NCI-H2227 (cell line): ENCODE measurements around the gene MAMDC2.
A peak's percentile ranks its signal among the peaks of the same experiment; 100 is the strongest.
"Not testable (repeated sequence)": the region's sequence is repeated elsewhere in the genome, so short reads cannot be mapped to it uniquely, and the experiment has no call there.

Source experiments
- DNase-seq: peaks from one replicate; lab custom pipeline; 2025; ENCODE audit not compliant: unreplicated experiment; lab: John Stamatoyannopoulos, UW

Gene MAMDC2

DNA sequence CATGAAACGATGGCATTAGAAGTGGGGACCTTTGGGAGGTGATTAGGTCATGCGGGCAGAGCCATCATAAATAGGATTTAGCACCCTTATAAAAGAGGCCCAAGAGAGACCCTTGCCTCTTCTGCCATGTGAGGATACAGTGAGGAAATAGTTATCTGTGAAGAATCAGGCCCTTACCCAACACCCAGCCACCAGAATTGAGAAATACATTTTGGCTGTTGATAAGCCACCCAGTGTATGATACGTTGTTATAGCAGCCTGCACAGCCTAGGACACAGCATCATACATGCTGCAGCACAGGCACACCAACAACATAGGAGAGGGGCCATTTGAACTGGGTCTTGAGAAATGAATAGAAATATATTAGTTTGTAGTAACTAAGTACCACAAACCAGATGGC, 8.0 kb upstream of the MAMDC2 start:
- no peak for DNase-seq

GRCh38 chr9:70036641-70037040, 7.0 kb upstream of the MAMDC2 start:
- no peak for DNase-seq

- not testable (repeated sequence) for DNase-seq
Observed at GRCh38 chr9:70038171-70038621, 5.5 kb upstream of the MAMDC2 start.

DNA sequence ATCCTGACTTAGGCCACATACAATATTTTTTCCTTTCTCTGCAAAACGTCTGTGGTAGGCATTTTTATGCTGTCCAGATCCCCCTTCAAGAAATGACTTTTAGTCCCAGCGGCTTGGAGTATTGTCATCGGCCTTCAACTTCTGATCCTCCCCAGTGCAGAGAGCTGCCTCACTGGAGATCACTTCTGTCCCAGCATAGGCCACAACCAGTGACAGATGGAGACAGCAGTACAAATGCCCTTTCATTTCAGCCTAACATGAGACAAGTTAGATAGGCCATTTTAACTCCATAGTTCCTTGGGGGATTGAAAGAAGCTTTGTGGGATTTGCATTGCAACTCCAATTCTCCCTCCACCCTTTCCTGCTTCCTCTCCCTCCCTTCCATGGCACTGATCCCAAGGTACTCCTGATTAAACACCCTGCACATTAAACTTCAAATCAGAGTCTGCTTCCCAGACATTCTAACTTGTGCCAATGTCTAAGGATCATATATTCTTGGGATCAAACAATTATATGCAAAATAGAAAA, 3.2 kb upstream of the MAMDC2 start:
- DNase-seq = no peak

GRCh38 chr9:70042461-70043215, 1.0 kb upstream of the MAMDC2 start:
- DNase-seq = no peak

DNA sequence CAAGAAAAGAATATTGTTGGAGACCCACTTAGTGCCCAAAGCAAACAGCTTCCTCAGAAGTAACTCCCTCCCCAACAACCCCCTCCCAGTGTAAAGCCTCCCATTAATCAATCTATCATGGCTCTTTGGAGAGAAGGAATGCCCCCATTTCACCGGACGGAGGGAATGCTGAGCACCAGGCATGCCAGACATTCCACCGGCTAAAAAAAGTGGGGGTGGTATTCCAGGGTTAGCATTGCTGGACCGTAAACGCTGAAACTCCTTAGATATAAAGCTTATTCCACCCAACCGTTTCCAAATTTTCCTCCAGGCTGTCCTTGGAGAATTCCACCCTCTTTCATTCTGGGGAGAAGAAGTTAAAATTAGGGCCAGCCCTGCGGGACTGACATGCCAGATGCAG, 363 bp upstream of the MAMDC2 start:
- DNase-seq = no peak

GRCh38 chr9:70044490-70045307, 1.1 kb downstream of the MAMDC2 start:
- no peak for DNase-seq

GRCh38 chr9:70045452-70045851, 1.8 kb downstream of the MAMDC2 start:
- DNase-seq = no peak

DNA sequence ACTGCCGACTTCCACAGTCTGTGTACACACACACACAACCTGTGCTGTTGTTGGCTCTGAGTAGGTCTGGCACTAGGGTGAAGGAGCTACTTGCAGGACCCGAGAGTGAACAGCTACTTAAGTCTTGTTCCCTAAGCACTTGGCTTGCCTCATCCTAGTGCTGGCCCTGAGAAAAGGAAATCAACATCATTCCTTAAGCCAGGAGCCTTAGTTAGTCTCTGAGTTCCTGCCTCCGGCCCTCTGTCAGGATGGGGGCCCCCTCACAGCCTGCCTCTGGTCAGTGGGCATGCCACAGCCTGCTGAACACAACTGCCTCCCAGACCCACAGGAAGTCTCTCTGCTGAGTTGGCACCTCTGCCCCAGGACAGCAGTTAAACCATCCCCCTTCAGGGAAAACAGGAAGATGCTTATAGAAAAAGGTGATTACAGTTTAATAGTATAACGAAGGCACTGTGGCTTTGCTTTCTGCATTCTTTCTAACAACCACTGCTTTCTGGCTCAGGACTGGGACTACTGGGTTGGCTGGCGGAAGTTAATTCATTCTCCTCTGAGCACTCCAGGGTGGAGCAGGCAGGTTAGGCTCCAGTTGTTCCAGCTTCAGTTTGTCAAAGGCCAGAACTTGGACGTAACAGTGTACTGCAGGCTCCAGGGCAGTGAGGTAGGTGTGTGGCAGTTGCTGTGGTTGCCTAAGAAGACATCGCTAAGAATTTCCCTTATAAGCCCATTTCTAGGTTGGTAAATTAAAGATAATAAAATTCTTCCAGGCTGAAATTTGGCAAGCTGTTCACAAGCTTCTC, 2.8 kb downstream of the MAMDC2 start:
- no peak for DNase-seq

GRCh38 chr9:70049236-70049635, 5.6 kb downstream of the MAMDC2 start:
- peak; percentile 2 for DNase-seq

DNA sequence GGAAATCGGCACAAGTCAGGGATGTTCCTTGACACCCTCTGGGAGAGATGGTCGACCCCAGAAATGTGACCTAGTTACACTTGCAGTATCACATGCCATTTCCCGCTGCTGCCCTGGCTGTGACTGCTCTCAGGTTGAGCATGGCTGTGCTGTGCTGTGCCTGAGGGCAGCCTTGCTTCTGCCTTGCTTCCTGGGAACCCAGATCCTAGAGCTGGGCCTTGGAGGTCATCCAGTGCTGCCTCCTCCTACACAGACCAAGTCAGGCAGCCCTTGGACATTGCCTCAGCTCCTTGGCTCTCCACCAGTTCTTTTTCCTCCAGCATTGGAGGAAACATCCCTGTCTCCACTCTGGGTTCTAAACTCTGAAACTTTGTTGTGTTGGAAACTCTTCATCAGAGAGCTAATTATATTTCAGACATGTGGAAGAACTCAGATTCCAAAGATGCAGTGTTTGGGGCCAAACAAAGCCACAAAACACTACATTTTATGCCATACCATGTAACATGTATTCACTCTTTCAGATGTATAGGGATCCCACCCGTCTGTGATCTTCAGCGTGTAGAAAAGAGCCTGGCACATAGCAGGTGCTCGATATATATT, 6.1 kb downstream of the MAMDC2 start:
- no peak for DNase-seq

DNA sequence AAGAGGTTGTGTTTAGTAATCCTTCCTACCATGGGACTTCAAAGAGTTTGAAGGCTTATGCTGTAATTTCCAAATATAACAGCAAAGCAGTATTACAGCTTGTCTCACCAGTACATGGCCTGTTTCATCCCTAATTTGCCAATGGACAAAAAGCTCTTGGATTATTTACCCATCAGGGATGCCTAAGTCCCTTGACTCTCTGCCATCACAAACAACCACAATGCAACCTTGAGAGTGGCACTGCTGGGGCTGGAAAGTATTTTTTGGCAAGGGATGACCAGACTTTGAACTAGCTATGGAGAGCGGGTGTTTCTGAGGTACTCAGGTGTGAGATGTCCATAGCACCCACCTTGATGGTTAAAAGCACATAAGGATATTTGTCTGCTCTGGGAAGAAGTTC, 9.1 kb downstream of the MAMDC2 start:
- no peak for DNase-seq

- DNase-seq = no peak
Observed at GRCh38 chr9:70053864-70054263, 10.2 kb downstream of the MAMDC2 start.

GRCh38 chr9:70054521-70054920, 10.9 kb downstream of the MAMDC2 start:
- DNase-seq = no peak

DNA sequence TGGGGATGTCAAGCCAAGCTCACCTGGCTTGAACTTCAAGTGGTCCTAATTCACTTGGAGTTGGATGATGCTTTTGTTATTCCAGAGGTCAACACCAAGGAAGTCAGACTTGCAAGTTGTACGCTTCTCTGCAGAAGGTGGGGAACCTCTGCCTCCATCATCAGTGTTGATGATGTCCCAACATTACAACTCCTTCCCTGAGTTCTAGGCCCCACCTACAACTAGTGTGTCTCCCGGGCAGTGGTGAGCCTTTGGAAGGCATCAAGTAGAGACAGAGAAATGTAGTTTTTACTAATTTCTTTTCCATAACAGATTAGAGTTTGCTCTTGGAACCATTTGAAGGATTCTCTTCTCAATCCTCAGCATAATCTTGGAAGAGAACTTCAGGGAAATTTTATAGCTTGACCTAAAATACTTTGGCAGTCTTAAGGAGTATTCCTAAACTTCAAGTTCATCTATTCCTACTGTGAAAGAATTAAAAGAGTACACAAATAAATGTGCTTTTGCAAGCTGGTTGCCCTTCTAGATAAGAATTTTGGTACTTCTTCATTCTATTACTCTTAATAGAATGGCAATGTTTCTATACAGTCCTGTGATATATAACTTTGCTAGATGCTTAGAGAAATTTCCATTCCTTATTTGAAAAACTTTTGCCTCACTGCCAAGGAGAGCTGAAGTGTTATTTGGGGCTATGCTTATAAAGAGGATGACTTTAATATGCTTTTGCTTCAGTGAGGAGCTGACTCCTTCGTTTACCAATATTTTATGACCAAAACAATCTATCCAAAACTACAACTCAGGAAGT, 12.0 kb downstream of the MAMDC2 start:
- no peak for DNase-seq

- DNase-seq = no peak
Observed at GRCh38 chr9:70056211-70056944, 12.7 kb downstream of the MAMDC2 start.

DNA sequence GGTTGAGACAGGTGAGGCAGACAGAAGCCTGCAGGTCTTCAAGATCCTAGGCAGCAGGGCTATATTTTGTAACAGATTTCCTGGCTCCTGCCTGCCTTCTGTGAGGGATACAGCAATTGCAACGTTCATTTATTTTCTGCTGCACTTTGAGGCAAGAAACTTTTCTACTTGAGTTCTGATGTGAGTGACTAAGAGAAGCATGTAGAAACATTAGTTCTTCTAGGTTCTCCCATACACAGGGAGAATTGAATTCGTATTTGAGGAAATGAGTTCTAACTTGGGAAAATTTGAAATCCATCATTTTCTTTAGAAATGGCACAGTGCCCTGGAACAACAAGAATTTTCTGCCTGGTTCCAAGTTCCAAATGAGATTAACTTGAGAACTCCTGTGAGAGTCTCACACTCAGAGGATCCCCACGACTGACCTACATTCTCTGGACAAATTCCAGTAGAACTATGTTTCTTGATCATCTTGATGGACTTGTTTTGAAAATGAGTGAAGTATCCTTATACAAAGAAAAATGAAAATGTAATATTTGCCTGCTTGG, 15.0 kb downstream of the MAMDC2 start:
- no peak for DNase-seq

DNA sequence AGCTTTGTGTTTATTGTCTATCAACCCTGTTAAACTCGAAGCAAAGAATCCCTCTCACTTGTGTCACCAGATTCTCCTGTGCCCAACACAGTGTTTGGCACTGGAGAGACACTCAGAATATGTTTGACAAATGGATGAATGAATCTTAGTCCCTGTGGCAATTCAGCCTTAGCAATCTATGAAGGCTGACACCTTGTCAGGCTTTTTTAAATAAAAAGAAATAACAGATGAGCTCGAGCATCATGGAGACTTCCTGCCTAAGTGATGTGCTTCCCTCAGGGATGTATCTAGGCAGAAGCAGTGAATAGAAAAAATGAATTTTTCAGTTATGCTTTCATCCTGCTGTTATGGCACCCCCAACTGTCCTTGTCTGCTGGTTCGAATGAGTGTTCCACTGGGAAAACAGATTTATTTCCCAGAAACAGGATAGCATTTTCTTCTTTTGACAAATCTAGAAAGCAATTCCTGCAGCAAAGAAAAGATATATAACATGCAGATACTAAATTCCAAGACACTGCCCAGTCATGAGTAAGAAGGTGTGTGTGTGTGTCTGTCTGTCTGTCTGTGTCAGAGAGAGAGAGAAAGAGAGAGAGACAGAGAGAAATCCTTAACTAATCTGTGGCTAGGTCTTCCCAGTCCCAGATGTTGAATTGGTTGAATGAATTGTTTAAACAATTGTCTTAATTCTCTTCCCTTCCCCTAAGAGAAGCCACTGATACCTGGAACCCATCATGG, 16.7 kb downstream of the MAMDC2 start:
- no peak for DNase-seq
